GM18519 (cell line): Measurements from ENCODE around the gene PRKCA.

Source experiments
- ATAC-seq: cut with Tn5 transposase; IDR thresholded peaks from one replicate; pipeline ENCODE4 v1.9.1; 2021; ENCODE audit warnings: mild to moderate bottlenecking, moderate library complexity; ENCODE audit not compliant: unreplicated experiment, low FRiP score

Gene PRKCA

DNA sequence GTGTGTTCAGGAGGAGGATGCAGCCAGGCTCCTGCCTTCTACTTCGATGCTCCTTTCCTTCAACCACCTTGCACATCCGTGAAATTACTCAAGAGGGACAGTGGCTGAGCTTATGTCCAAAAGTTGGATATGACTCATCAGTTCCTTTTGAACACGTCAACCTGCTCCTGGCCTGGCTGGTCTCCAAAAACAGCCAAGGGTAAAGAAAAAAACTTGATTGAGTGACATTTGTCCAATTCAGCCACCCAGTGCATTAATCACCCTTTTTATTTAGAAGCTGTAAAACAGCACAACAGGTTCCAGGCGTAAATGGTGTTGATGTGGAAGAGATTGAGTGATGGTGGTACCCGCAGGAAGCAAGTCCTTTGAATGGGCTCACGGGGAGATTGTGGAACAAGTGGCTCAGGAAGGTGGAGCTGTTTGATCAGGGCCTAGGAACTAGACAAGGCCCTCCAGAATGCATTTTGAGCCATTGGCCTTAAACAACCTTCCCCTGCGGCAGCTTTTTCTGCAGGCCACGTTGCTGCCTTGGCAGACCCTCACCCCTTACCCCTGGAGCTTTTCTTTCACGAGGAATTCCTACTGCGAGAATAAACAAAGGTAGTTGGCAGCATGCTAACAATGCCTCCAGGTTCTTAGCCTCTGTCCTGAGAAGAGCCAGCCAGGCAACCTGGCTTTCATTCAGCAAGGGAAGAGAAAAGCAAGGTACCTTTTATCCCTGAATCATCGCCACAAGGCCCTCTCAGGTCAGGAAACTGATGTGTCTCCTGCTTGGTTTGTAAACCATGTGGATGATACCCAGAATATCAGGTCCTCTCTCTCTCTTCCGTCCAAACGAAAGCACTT is 359.2 kb downstream of the PRKCA start:
- no peak for ATAC-seq

DNA sequence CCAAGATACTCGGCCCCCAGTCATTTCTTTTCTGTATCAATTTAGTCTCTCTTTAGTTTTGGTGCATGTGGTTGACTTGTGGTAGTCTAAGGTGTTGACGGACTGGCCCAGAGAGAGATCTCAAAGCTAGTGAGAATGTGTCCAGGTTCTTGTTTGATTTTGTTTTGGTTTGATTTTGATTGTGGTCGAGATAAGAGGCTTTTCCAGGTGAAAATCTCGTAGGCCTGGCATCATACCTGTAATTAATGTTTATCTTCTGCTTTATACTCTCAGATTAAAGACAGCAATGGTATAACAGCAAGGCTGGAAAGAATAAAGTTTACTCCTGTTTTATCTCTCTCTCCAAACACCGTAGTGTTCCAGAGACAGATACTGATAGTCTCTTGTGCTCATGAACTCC is 360.1 kb downstream of the PRKCA start:
- ATAC-seq, result no peak

DNA sequence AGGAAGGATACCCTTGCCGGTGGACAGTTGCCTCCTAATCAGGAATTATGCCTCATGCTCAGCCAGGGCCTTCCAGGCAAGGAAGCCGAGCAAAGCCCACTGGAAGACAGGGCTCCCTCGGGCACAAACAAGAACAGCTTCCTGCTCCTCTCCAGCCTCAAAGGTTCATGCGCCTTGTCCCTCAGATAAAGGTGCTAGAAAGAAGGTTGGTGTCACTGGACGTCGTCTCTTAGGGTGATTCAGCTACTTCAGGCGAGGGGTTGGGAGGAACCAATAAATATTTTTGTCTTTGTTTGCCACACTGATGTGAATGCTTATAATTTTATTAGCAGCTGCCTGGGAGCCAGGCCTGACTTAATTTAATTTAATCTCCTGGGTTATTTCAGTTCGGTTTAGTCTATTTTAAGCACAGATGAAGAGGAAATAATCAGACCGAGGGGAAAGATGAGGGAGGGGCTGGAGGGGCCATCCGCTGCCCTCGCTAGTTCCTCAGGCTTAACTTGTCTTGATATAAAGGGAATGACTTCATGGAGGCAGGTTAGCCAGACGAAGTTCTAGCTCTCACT is 360.7 kb downstream of the PRKCA start:
- no peak for ATAC-seq

DNA sequence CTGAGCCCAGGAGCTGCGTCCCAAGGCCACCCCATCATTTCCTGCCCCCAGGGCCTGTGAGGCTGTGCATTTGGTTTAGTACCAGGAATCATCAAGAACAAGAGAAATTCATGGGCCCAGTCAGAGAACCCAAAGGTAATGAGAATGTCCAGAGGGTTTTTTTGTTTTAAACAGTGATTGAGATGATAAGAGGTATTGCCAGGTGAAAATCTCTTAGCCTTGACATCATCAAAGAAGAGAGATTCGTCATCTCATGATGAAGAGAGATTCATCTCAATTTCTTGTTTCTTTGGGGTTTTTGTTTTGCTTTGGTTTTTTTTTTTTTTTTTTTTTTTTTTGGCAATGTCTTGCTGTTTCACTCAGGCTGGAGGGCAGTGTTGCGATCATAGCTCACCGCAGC is 361.9 kb downstream of the PRKCA start:
- no peak for ATAC-seq

DNA sequence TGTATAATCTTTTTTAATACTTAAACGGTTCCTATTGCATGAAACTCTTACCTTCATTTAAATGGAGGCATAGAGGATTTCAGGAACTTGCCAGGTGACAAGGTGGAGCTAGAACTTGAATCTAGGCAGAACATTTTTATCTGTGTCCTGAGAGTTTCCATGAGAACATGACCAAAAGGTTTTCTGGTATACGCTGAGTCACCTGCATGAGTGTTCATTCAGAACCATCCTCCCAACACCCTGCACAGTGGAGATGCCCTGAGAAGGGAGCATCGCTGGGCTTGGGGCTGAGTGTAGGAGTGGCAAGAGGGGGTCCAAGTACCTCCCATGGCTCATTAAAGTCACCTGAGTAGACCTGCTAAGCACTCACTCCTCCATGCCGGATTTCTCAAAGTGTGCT is 362.8 kb downstream of the PRKCA start:
- ATAC-seq, result no peak

DNA sequence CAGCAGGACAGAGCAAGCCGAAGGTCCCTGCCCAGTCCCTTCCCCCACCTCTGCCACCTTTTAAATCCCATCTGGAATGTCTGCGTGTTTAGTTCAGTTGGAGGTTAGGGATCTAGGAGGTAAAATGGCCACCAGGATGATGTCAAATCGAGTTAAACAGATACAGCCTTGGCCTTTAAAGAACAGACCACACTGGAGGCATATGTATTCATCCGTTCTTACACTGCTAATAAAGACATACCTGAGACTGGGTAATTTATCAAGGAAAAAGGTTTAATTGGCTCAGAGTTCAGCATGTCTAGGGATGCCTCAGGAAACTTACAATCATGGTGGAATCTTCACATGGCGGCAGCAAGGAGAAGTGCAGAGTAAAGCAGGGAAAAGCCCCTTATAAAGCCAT is 364.7 kb downstream of the PRKCA start:
- ATAC-seq, result no peak

DNA sequence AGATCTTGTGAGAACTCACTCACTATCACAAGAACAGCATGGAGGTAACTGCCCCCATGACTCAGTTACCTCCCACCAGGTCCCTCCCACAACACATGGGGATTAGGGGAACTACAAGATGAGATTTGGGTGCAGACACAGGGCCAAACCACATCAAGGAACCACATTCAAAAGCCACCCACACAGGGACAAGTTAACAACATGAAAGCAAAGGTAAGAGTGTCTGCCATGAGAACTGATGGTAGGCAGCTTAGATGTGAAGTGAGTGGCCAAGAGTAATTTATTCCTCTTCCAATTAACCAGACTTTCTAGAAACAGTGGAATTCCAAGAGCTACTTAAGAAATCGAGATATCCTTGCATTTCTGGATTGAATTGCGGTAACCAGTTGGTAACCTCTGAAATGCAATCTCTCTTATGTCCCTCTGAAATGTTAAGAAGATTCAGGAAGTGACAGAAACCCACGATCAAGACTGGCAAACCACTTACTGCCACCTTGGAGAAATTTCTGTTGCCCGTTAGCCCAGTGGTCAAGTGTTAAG is 365.1 kb downstream of the PRKCA start:
- no peak for ATAC-seq

DNA sequence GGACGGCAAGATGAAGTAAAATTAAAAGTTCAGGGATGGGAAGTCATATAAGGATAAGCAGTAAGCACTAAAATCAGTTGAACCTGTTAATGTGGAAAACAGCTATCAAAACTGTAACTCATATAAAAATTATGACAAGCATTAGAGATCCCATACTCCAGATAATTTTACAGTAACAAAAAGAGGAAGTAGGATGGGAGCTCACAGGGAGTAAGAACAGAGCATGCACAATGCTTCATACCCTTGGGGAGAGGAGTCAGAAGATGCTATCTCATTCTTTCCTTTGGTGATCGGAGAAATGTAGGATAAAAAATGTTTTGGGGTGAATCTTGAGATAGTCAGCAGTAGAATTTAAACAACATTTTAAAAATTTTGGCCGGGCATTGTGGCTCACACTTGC is 367.8 kb downstream of the PRKCA start:
- no peak for ATAC-seq

DNA sequence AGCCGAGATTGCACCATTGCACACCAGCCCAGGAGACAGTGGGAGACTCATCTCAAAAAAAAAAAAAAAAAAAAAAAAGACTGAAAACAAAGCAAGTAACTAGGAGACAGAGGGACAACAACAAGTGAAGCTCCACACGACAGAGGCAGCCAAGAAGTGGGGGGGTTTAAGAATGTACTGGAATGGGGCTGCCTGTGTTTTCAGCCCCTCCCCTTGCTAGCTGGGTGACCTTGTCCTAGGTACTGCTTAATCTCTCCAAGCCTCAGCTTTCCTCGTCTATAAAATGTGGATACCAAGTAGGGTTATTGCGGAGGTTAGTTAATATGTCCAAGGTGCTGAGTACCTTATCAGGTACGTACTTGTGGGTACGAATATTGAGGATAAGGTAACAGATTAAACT is 368.7 kb downstream of the PRKCA start:
- ATAC-seq, result no peak

DNA sequence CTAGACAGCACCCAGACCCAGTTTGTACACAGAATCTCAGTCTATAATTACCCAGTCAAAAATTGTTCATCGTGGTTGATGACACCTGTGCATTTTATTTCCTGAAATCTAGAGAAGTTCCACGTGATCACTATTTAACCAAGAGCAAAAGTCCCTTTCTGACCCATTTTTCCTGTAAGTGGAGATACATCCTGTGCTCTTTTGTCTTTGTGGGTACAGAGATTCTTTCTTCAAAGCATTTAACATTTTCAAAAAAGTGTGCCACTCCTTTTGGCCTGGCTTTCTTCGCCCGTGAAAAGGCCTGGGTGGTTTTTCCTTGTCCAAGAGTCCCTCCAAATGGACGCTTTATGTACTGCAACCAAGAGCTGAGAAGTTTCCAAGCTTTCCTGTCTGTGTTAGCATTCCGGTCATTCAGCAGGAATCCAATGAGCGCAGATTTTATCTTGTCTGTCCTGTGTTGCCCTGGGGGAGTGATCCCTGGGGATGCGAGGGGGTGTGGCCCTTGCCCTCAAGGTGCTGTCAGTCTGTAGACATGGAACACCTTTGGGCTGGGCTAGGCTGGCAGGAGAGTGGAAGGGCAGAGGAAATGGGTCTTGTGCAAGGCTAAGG is 371.4 kb downstream of the PRKCA start:
- ATAC-seq, result no peak

DNA sequence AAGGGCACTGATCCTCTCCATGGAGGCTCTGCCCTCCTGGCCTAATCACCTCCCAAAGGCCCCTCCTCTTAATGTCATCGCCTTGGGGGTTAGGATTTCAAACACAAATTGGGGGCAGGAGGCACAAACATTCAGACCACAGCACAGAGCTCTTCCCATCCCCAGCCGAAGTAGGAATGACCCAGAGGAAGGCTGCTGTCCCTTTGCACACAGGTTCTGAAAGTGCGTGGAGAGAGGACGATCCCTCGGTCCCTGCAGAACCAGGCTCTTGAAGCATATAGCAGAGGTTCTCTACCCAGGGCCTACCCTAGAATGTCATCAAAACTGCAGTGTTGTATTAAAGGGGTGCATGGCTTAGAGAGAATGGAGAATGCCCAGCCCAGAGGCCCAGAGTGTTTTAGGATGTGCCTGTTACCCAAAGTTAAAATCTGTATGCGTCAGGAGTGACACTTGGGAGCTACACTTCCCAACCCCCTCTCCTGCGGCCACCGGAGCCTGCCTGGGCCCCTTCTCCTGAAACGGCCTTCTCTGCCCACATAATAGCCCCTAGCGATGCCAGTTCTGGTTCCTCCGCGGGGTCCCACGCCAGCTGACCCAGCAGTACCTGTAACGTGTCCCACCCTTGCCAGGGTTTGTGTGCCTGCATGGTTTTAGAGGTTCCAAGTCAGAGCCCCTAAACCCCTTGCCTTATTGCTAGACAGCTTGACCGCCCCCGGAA is 373.0 kb downstream of the PRKCA start:
- no peak for ATAC-seq

DNA sequence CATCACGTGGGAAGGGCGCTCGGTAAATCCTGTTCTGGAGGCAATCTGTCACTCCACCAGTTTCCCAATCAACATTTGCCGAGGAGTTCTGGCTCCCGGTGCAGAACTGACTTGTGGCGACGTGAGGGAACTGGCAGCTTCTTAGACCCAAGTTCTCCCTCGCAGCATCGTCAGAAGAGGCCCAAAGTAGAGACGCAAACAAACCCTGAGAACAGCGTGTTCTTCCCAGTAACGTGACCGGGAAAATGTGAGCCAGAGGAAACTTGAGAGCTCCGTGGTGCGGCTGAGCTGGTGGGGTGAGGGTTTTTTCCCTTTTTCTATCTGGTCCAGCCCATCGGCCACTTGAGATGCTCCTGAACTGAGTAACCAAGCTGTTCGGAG is 373.6 kb downstream of the PRKCA start:
- ATAC-seq, result no peak

DNA sequence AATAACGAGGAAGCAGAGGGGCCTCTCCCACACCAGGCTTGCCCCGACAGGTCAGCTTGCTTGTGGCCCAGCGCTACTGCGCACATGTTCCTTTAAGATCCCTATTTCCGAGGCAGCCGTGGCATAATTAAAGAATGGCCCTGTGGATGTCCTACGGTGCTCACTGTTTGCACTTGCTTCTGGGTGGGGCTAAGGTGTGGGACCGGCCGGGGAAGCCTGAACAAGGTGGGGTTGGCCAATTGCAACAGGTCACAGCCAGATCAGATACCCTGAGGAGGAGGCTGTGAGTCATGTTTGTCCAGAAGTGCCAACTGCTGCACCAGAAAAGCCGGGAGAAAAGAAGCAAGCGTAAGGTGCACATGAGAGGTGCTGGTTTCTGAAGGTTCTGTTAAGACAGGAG is 374.0 kb downstream of the PRKCA start:
- no peak for ATAC-seq

DNA sequence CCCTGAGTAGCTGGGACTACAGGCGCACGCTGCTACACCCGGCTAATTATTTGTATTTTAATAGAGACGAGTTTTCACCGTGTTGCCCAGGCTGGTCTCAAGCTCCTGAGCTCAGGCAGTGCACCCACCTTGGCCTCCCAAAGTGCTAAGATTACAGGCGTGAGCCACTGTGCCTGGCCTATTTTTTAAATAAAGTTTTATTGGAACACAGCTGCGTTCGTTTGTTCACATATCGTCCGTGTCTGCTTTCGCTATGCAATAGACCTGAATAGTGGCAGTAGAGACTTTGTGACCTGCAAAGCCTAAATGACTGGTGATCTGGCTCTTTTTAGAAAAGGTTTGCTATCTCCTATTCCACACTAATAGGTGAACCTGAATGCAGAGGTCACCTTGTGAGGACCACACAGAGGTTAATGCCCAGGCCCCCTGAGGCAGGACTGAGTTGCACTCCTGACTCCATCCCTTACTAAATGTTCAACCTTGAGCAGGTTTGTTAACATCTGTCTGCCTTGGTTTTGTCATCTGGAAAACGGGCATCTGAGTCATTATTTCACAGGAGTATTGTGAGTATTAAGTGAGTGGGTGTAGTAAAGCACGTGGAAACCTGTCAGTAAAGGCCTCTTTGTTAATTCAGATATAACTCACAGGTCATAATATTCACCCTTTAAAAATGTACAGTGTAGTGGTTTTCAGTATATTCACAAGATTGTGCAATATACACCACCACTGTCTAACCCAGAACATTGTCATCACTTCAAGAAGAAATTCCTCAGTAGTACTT is 375.0 kb downstream of the PRKCA start:
- ATAC-seq, result no peak

DNA sequence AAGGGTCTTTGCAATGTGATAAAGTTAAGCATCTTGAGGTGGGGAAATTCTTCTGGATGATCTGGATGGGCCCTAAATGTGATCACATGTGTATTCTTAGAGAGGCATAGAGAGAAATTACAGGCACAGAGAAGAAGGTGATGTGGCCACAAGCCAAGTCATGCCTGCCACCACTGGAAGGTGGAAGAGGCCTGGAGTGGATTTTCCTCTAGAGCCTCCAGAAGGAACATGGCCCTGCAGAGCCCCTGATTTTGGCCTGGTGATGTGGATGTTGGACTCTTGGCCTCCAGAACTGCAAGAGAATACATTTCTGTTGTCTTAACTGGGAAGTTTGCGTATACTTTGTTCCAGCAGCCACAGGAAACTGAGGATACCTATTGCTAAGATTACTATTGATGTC is 375.6 kb downstream of the PRKCA start:
- ATAC-seq, result no peak

DNA sequence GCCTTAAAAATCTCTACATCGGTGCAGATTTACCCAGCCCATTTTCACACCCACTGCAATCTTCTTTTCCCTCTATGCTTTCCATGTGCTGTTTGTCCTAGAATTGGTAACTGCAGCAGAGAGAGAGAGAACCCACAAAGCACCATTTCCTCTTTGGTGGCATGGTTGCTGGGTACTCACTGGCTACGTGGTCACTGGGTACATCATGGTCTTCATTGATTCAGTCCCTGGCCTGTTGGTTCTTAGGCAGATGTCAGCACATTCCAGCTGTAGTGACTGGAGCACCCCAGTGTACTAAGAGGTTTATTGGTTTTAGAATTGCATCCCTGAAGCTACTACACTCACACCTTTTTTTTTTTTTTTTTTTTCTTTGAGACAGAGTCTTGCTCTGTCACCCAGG is 376.4 kb downstream of the PRKCA start:
- ATAC-seq, result no peak

DNA sequence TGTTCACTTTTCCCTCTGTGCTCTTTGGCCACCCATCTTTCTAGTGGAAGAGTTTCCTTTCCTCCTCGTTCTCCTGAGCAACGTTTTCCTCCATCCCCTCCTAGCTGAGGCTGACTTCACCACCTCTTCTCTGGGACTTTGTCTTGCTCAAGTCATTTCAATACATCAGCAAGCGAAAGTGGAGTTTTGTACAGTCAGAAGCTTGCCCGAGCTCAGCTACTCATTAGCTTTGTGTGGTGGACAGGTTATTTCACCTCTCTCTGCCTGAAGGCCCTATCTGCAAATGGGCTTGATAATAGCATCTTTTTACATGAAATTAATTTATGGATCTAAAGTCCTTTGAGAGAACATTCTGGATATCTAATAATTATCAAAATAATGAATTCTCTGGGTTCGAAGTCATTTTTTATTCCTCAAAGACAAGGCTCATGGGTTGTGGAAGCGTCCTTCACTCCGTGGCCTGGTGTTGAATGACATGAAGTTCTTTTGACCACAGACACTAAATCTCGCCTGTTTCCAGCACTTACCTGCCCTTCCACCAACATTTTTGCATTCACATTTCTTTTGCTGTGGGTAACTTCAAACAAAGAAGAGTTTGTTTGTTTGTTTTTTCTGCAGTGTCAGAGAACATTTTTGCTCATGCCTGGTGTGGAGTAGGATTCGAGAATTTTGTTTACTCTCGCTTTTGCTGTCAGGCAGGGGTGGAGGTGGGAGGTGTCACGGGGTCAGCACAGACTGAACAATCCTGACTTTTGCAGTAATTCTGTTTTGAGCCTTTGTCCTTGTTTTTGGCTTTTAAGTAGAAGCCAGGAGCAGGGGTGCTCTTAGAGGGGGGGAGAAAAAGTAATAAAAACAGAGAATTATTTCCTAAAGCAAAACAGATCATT is 377.5 kb downstream of the PRKCA start:
- ATAC-seq, result no peak

DNA sequence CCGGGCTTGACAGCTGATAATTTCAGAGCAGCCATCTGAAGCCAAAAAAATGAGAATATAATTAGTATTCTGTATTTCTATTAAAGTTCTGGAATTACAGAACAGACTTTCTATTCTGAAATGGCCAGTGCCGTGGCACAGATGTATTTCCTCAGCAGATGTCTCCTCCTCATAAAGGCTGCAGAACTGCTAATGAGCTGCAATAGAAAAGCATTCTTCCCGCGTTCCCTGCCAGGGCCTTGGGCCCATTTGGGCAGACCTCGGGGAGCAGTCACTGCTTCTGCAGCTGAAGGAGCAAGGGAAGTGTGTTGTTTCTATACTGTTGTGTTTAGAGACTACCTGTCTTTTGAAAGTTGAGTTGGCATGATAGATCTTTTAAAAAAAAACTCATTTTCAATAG is 379.9 kb downstream of the PRKCA start:
- ATAC-seq, result no peak

DNA sequence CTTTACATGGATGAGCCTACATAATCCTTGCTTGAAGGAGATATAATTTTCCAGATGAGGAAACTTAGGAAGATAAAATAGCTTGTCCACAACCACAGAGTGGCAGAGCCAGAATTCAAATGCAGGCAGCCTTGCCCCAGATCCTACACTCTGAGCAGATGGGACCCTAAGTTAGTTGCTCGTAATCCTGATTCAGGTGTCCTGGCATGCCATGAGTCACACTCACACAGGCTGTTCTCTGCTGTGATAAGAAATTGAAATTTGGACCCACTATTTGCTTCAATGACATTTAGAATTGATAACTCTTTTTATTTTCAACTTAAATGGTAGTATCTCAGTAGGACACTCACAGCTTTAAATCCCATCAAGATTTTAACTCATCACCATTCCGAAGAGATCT is 381.8 kb downstream of the PRKCA start:
- no peak for ATAC-seq
